Measurements from ENCODE around the gene CD8A. TPM values are rescaled to one million over a fixed set of nuclear protein-coding genes. Genes with fewer than 3 reads are reported as not detected.

CD8A gene
- total and polyA plus RNA-seq, 5 experiments from 2014 or later = 272 to 1,018 (median 885) TPM

GRCh38 chr2:86808315-86809161 is 17.8 kb upstream of the CD8A start:
- Mint-ChIP-seq H3K27ac (peak overlapping the region; percentile 93 to 100 (median 98)), H3K4me1 (peaks cover 33 to 75% (median 65%) of the 10 kb centered on the region in 4 donors), H3K27me3 (peaks cover 0 to 14% (median 0%) of the 10 kb centered on the region in 5 donors), H3K4me3 (peak overlapping the region; percentile 86 to 100 (median 98)), H3K9me3 (no peaks in the 10 kb centered on the region), H3K36me3 (peaks cover 2 to 20% (median 6%) of the 10 kb centered on the region in 3 donors)
- POLR2A ChIA-PET = interaction anchor here (0.6 to 12.5 kb wide), 26 partner anchors 10 to 613 kb away, joined by 3 to 668 read pairs (median 6); partner anchors contain the start of genes CD8A, CD8B, CHMP3 and IMMT
- ATAC-seq = peak; percentile 70 to 76
- DNase-seq = peak; percentile 93 to 98 (median 96)

- Mint-ChIP-seq H3K36me3 (peaks cover 0 to 12% (median 6%) of the 10 kb centered on the region in 3 donors), H3K4me1 (peaks cover 29 to 72% (median 60%) of the 10 kb centered on the region in 4 donors), H3K9me3 (no peaks in the 10 kb centered on the region), H3K4me3 (peak overlapping the region; percentile 86 to 100 (median 98)), H3K27ac (peak overlapping the region; percentile 93 to 100 (median 98)), H3K27me3 (peaks cover 0 to 14% (median 0%) of the 10 kb centered on the region in 5 donors)
- DNase-seq = peak; percentile 46 to 86 (median 70)
- POLR2A ChIA-PET = interaction anchor here (1.0 to 12.5 kb wide), 21 partner anchors 11 to 612 kb away, joined by 3 to 668 read pairs (median 7); partner anchors contain the start of genes CD8A, CD8B, CHMP3 and IMMT
- peak; percentile 43 to 51 for ATAC-seq
Measured at GRCh38 chr2:86807468-86808275, 17.0 kb upstream of the CD8A start.

- Mint-ChIP-seq H3K4me3 (peak overlapping the region; percentile 86 to 100 (median 98)), H3K9me3 (no peaks in the 10 kb centered on the region), H3K36me3 (peaks cover 0 to 6% (median 3%) of the 10 kb centered on the region in 3 donors), H3K27ac (peak overlapping the region; percentile 93 to 100 (median 98)), H3K27me3 (peaks cover 0 to 14% (median 0%) of the 10 kb centered on the region in 5 donors), H3K4me1 (peaks cover 28 to 66% (median 56%) of the 10 kb centered on the region in 4 donors)
- DNase-seq (no peak), ATAC-seq (no peak)
- POLR2A ChIA-PET = interaction anchor here (1.1 to 12.5 kb wide), 13 partner anchors 12 to 612 kb away, joined by 3 to 668 read pairs (median 13); partner anchors contain the start of genes CD8A, CHMP3, IMMT and KDM3A
Measured at GRCh38 chr2:86807133-86807467, 16.4 kb upstream of the CD8A start.

- H3K4me3 Mint-ChIP-seq = peak overlapping the region; percentile 86 to 100 (median 97)
- DNase-seq (peak in 1 of 10 donors; percentile 35), ATAC-seq (peak in 1 of 2 donors; percentile 9)
- H3K9me3 Mint-ChIP-seq = no peaks in the 10 kb centered on the region
- H3K36me3 Mint-ChIP-seq = peaks cover 0 to 3% (median under 1%) of the 10 kb centered on the region in 3 donors
- H3K4me1 Mint-ChIP-seq = peaks cover 20 to 58% (median 48%) of the 10 kb centered on the region in 4 donors
- H3K27ac Mint-ChIP-seq = peak overlapping the region; percentile 93 to 100 (median 98)
- H3K27me3 Mint-ChIP-seq = peaks cover 0 to 14% (median 0%) of the 10 kb centered on the region in 5 donors
- POLR2A ChIA-PET = interaction anchor here (0.6 to 12.5 kb wide), 8 partner anchors 13 to 244 kb away, joined by 3 to 668 read pairs (median 20); partner anchors contain the start of genes CD8A and CHMP3
Measured at GRCh38 chr2:86806059-86806857, 15.5 kb upstream of the CD8A start.

GRCh38 chr2:86800856-86801567 is 10.3 kb upstream of the CD8A start:
- Mint-ChIP-seq H3K27ac (peak overlapping the region in 7 of 10 donors; percentile 9 to 71 (median 31)), H3K36me3 (peaks cover 14 to 36% (median 30%) of the 10 kb centered on the region in 3 donors), H3K9me3 (peaks cover 9 to 25% (median 15%) of the 10 kb centered on the region in 9 donors), H3K27me3 (peaks cover 0 to under 1% (median 0%) of the 10 kb centered on the region in 5 donors), H3K4me1 (peaks cover 9 to 34% (median 26%) of the 10 kb centered on the region in 4 donors), H3K4me3 (peak overlapping the region in 1 of 10 donors; percentile 58)
- ATAC-seq (no peak), DNase-seq (no peak)
- POLR2A ChIA-PET = interaction anchor here (12.5 kb wide), 1 partner anchor 13 kb away, joined by 668 read pairs; the partner anchor contains the start of gene CD8A

GRCh38 chr2:86794861-86795260 is 4.1 kb upstream of the CD8A start:
- Mint-ChIP-seq H3K27me3 (peaks cover 0 to 9% (median 0%) of the 10 kb centered on the region in 5 donors), H3K27ac (peak overlapping the region; percentile 81 to 100 (median 98)), H3K36me3 (peaks cover 30 to 46% (median 45%) of the 10 kb centered on the region in 3 donors), H3K4me3 (peak overlapping the region; percentile 64 to 99 (median 88)), H3K4me1 (peaks cover 40 to 61% (median 50%) of the 10 kb centered on the region in 4 donors), H3K9me3 (peaks cover 12 to 36% (median 25%) of the 10 kb centered on the region in 9 donors)
- POLR2A ChIA-PET = interaction anchor here (0.6 to 22.7 kb wide), 9 partner anchors 9 to 30 kb away, joined by 3 to 668 read pairs (median 6); no protein-coding TSS in a partner anchor
- peak; percentile 18 to 56 for ATAC-seq
- DNase-seq = peak in 5 of 10 donors; percentile 39 to 66 (median 64)

GRCh38 chr2:86793752-86794151 is 3.0 kb upstream of the CD8A start:
- Mint-ChIP-seq H3K27ac (peak overlapping the region; percentile 81 to 100 (median 98)), H3K36me3 (peaks cover 31 to 47% (median 44%) of the 10 kb centered on the region in 3 donors), H3K4me3 (peak overlapping the region; percentile 64 to 99 (median 88)), H3K9me3 (peaks cover 12 to 36% (median 25%) of the 10 kb centered on the region in 9 donors), H3K27me3 (peaks cover 0 to 9% (median 0%) of the 10 kb centered on the region in 5 donors), H3K4me1 (peaks cover 40 to 64% (median 51%) of the 10 kb centered on the region in 4 donors)
- ATAC-seq = peak; percentile 31 to 48
- peak in 7 of 10 donors; percentile 46 to 91 (median 84) for DNase-seq
- POLR2A ChIA-PET = interaction anchor here (1.4 to 22.7 kb wide), 5 partner anchors 8 to 31 kb away, joined by 5 to 668 read pairs (median 24); no protein-coding TSS in a partner anchor

GRCh38 chr2:86791573-86791972 is 860 bp upstream of the CD8A start:
- peak in 1 of 2 donors; percentile 4 for ATAC-seq
- Mint-ChIP-seq H3K4me3 (peak overlapping the region; percentile 90 to 99 (median 96)), H3K27me3 (peaks cover 0 to 16% (median 0%) of the 10 kb centered on the region in 5 donors), H3K4me1 (peaks cover 49 to 80% (median 69%) of the 10 kb centered on the region in 4 donors), H3K36me3 (peaks cover 33 to 53% (median 45%) of the 10 kb centered on the region in 3 donors), H3K27ac (peak overlapping the region; percentile 96 to 100 (median 99)), H3K9me3 (peaks cover 5 to 22% (median 17%) of the 10 kb centered on the region in 9 donors)
- DNase-seq = peak in 3 of 10 donors; percentile 21 to 25 (median 24)
- POLR2A ChIA-PET = interaction anchor here (0.8 to 22.7 kb wide), 16 partner anchors 9 to 350 kb away, joined by 3 to 668 read pairs (median 6); partner anchors contain the start of genes CD8B and KDM3A

GRCh38 chr2:86790134-86790675 is 508 bp downstream of the CD8A start:
- peak overlapping the region; percentile 90 to 99 (median 94) for H3K4me3 Mint-ChIP-seq
- H3K27ac Mint-ChIP-seq = peak overlapping the region; percentile 96 to 100 (median 99)
- H3K4me1 Mint-ChIP-seq = peaks cover 56 to 83% (median 73%) of the 10 kb centered on the region in 4 donors
- POLR2A ChIA-PET = interaction anchor here (1.2 to 22.7 kb wide), 11 partner anchors 7 to 168 kb away, joined by 4 to 668 read pairs (median 6); no protein-coding TSS in a partner anchor
- peaks cover 20 to 54% (median 42%) of the 10 kb centered on the region in 3 donors for H3K36me3 Mint-ChIP-seq
- peaks cover 0 to 8% (median 3%) of the 10 kb centered on the region in 9 donors for H3K9me3 Mint-ChIP-seq
- peak in 1 of 2 donors; percentile 3 for ATAC-seq
- peaks cover 0 to 13% (median 0%) of the 10 kb centered on the region in 5 donors for H3K27me3 Mint-ChIP-seq
- peak in 7 of 10 donors; percentile 26 to 70 (median 47) for DNase-seq

Measured in naive thymus-derived CD8-positive, alpha-beta T cell (primary cell).